Stimulated activated naive CD8-positive, alpha-beta T cell treated with anti-CD3 and anti-CD28 coated beads, Interleukin-15, Interleukin-2, amounts not matched to agents 100 ng/mL and 50 ng/mL, for 24 hours (primary cell): ENCODE measurements around the gene SLC9A9.

Source experiments
- H3K27ac Mint-ChIP-seq: one replicate; pipeline ENCODE4 v1.8.0; 2021; ENCODE audit warnings: mild to moderate bottlenecking, mixed read lengths
- H3K27me3 Mint-ChIP-seq: one replicate; pipeline ENCODE4 v1.8.0; 2021; ENCODE audit warnings: mixed read lengths
- H3K36me3 Mint-ChIP-seq: one replicate; pipeline ENCODE4 v1.8.0; 2021; ENCODE audit warnings: low read depth, mixed read lengths
- H3K4me1 Mint-ChIP-seq: one replicate; pipeline ENCODE4 v1.8.0; 2021; ENCODE audit warnings: low read depth, mixed read lengths
- H3K4me3 Mint-ChIP-seq: one replicate; pipeline ENCODE4 v1.8.0; 2021; ENCODE audit warnings: mild to moderate bottlenecking, mixed read lengths
- H3K9me3 Mint-ChIP-seq: one replicate; pipeline ENCODE4 v1.8.0; 2021; ENCODE audit warnings: mixed read lengths

Gene SLC9A9

DNA sequence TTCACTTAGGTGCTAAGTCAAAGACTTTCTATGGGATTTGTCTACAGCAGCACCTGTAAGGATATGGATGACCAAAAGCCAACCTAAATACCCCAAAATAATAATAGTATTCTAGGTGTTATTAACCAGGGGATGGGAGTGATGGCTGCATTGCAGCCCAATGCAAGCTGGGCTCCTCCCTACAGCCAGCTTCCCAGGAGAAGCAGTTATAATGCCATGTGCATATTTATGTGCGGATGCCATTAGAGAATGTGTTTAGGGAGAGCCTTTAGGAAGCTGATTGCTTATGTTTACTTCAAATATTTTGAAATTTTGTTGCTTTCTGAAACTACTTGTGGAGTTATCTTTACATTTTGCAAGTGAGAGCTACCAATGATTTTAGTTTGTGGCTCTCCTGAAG lies 491.4 kb downstream of the SLC9A9 start:
- Mint-ChIP-seq H3K4me3 (no peak overlapping the region), H3K27ac (no peak overlapping the region), H3K27me3 (no peaks in the 10 kb centered on the region), H3K36me3 (no peaks in the 10 kb centered on the region), H3K4me1 (peaks cover 17% of the 10 kb centered on the region), H3K9me3 (no peaks in the 10 kb centered on the region)

DNA sequence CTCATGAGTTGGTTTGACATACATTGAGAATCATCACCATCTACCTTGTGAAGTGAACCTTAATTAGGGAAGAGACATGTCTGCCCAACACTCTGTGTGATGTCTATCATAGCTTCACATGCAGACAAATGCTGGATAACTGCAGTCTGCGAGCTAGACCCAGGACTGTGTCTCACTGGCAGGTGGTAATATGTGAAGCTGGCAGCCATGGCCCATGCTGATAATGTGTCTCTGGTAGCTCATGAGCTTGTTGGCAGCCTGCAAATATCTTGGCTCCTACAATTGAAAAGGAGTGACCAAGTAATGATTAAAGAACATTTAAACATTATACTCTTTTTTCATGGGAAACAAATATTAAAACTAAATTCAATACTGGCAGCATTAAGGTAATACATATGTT lies 493.9 kb downstream of the SLC9A9 start:
- peaks cover 18% of the 10 kb centered on the region for H3K4me1 Mint-ChIP-seq

DNA sequence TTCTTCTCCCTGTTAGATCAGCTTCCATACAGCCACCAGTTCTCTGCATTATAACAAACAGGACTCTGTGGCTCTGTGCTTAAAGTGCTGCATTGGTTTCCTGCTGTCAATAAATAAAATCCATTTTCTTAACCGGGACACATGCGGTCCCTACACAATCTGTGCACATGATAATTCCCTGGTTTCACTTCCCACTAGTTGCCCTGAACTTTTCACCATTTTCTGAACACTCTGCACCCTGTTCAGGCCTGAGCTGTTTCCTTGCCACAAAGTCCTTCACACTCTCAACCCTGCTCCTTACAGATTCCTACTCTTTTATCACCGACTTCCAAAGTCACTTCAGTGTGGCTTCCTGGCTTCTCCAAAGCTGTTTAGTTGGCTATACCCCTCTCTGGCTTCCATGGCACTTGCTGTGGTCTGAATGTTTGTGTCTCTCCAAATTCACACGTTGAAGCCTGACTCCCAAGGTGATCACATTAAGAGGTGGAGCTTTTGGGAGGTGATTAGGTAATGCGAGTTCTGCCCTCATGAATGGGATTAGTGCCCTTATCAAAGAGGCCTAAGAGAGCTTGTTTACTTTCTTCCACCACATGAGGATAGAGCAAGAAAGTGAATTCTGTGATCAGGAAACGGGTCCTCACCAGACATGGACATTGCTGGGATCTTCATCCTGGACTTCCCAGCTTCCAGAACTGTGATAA lies 495.3 kb downstream of the SLC9A9 start:
- Mint-ChIP-seq H3K36me3 (no peaks in the 10 kb centered on the region), H3K9me3 (no peaks in the 10 kb centered on the region), H3K27me3 (no peaks in the 10 kb centered on the region), H3K4me1 (peaks cover 24% of the 10 kb centered on the region), H3K27ac (no peak overlapping the region), H3K4me3 (no peak overlapping the region)

More for the DNA sequence above, 493.9 kb downstream of the SLC9A9 start:
- Mint-ChIP-seq H3K27ac (no peak overlapping the region), H3K9me3 (no peaks in the 10 kb centered on the region), H3K27me3 (no peaks in the 10 kb centered on the region), H3K4me3 (no peak overlapping the region), H3K36me3 (no peaks in the 10 kb centered on the region)

DNA sequence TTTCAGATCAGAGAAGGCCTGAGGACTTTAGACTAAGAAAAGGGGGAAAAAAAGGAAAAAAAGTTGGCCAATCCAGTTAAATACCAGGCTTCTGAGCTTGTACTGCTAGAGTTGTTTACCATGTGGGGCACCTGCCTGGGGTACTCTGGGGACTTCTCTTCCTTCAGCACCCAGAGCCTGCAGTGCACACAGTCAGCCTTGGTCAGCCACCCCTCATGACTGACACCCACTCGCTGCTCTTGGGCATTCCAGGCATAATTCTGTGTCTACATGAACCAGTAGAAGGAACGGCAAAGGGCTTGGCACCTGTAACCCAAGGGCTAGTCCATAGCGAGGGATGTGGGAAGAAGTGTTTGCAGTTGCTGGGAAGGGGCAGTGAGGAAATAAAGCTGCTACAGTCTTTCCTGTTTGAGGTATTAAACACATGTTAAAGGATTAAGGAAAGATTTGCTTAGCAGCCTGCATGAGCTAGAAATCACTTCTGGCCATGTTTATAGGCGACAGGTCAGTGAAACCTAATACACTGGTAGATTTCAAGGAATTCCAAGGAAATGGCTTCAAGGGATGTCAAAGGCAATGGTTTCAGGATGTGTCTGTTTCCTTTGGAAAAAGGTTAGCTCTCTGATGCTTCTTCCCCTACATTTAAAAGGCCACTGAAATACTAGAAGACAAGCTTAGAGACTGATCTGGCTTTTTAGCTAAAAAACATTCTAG lies 496.2 kb downstream of the SLC9A9 start:
- Mint-ChIP-seq H3K36me3 (no peaks in the 10 kb centered on the region), H3K4me3 (no peak overlapping the region), H3K27me3 (no peaks in the 10 kb centered on the region), H3K4me1 (peaks cover 26% of the 10 kb centered on the region), H3K27ac (no peak overlapping the region), H3K9me3 (no peaks in the 10 kb centered on the region)

GRCh38 chr3:143351354-143351753 lies 496.9 kb downstream of the SLC9A9 start:
- Mint-ChIP-seq H3K4me3 (no peak overlapping the region), H3K27me3 (no peaks in the 10 kb centered on the region), H3K4me1 (peaks cover 27% of the 10 kb centered on the region), H3K27ac (no peak overlapping the region), H3K36me3 (no peaks in the 10 kb centered on the region), H3K9me3 (no peaks in the 10 kb centered on the region)

GRCh38 chr3:143349455-143349854 lies 498.8 kb downstream of the SLC9A9 start:
- Mint-ChIP-seq H3K4me1 (peaks cover 38% of the 10 kb centered on the region), H3K4me3 (no peak overlapping the region), H3K27ac (no peak overlapping the region), H3K36me3 (no peaks in the 10 kb centered on the region), H3K9me3 (peaks cover 7% of the 10 kb centered on the region), H3K27me3 (no peaks in the 10 kb centered on the region)

DNA sequence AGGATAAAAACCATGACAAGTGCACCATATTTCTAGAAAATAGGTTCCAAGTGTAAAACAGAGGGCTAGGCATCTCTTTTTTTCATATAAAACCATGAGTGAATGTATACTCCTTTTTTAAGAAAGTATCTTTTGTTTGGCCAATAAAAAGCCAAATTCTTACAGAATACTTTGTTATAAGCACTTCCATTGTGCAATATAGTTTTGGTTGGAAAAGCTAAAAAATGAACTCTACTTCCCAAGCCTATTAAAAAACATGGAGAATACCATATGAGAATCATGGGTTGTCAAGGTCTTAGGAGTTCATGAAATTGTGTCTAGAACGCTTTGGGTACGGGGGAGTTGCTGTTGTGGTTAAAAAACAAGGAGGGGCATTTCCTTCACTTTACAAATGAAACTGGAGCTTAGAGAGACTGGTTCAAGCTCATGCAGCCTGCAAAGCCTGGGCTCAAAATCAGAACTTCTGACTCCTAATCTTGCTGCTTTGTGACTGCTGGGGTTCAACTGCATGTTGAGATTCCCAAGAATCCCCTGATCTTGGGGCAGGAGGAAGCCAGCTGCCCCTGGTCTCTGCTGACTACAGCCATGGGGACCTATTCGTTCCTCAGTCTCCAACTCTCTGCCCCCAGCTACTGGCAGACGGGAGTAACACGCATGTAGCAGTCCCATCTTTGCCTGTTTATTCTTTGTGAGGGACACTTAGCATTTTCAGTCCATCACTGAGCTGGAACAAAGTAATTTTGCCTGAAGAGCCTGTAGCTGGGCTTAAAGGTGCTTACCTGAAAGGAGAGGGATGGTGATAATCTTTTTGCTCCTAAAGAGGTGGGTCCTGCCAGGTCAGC lies 499.6 kb downstream of the SLC9A9 start:
- no peak overlapping the region for H3K27ac Mint-ChIP-seq
- no peak overlapping the region for H3K4me3 Mint-ChIP-seq
- H3K4me1 Mint-ChIP-seq, result peaks cover 40% of the 10 kb centered on the region
- peaks cover 7% of the 10 kb centered on the region for H3K9me3 Mint-ChIP-seq
- no peaks in the 10 kb centered on the region for H3K27me3 Mint-ChIP-seq
- no peaks in the 10 kb centered on the region for H3K36me3 Mint-ChIP-seq

- peaks cover 34% of the 10 kb centered on the region for H3K4me1 Mint-ChIP-seq
- peaks cover 4% of the 10 kb centered on the region for H3K36me3 Mint-ChIP-seq
- H3K4me3 Mint-ChIP-seq, result no peak overlapping the region
- no peak overlapping the region for H3K27ac Mint-ChIP-seq
- peaks cover 7% of the 10 kb centered on the region for H3K9me3 Mint-ChIP-seq
- no peaks in the 10 kb centered on the region for H3K27me3 Mint-ChIP-seq
Measured at GRCh38 chr3:143344516-143345165, 503.6 kb downstream of the SLC9A9 start.

GRCh38 chr3:143343944-143344343 lies 504.3 kb downstream of the SLC9A9 start:
- H3K4me3 Mint-ChIP-seq, result no peak overlapping the region
- H3K27me3 Mint-ChIP-seq, result no peaks in the 10 kb centered on the region
- no peak overlapping the region for H3K27ac Mint-ChIP-seq
- H3K9me3 Mint-ChIP-seq, result peaks cover 7% of the 10 kb centered on the region
- H3K4me1 Mint-ChIP-seq, result peaks cover 27% of the 10 kb centered on the region
- H3K36me3 Mint-ChIP-seq, result peaks cover 4% of the 10 kb centered on the region

GRCh38 chr3:143343031-143343430 lies 505.2 kb downstream of the SLC9A9 start:
- H3K9me3 Mint-ChIP-seq, result peaks cover 7% of the 10 kb centered on the region
- no peak overlapping the region for H3K27ac Mint-ChIP-seq
- no peaks in the 10 kb centered on the region for H3K27me3 Mint-ChIP-seq
- peaks cover 4% of the 10 kb centered on the region for H3K36me3 Mint-ChIP-seq
- peaks cover 18% of the 10 kb centered on the region for H3K4me1 Mint-ChIP-seq
- H3K4me3 Mint-ChIP-seq, result no peak overlapping the region

DNA sequence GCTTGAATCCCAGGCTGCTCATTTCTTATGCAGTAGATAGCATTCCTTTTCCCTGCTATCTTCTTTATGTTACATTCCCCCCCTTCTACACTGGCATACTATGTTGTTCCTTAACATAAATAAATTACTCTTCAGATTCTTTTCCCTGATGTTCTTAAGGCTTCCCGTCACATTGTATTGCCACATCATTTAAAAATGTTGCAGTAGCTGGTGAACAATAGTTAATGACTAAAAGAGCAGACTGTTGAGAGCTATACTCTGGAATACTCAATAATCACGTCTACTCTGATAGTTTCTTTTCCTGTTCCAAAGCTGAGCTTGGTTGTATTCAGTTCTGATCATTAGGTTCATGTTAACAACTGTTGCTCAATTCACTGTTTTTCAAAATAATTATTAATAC lies 508.8 kb downstream of the SLC9A9 start:
- H3K27me3 Mint-ChIP-seq, result no peaks in the 10 kb centered on the region
- H3K36me3 Mint-ChIP-seq, result peaks cover 4% of the 10 kb centered on the region
- H3K4me3 Mint-ChIP-seq, result no peak overlapping the region
- no peaks in the 10 kb centered on the region for H3K9me3 Mint-ChIP-seq
- peaks cover 2% of the 10 kb centered on the region for H3K4me1 Mint-ChIP-seq
- no peak overlapping the region for H3K27ac Mint-ChIP-seq

- no peaks in the 10 kb centered on the region for H3K36me3 Mint-ChIP-seq
- H3K9me3 Mint-ChIP-seq, result no peaks in the 10 kb centered on the region
- H3K4me1 Mint-ChIP-seq, result no peaks in the 10 kb centered on the region
- no peak overlapping the region for H3K4me3 Mint-ChIP-seq
- H3K27me3 Mint-ChIP-seq, result no peaks in the 10 kb centered on the region
- H3K27ac Mint-ChIP-seq, result no peak overlapping the region
Measured at GRCh38 chr3:143337387-143337786, 510.9 kb downstream of the SLC9A9 start.

GRCh38 chr3:143334231-143334630 lies 514.0 kb downstream of the SLC9A9 start:
- H3K36me3 Mint-ChIP-seq, result no peaks in the 10 kb centered on the region

GRCh38 chr3:143333367-143333766 lies 514.9 kb downstream of the SLC9A9 start:
- peaks cover 4% of the 10 kb centered on the region for H3K9me3 Mint-ChIP-seq
- H3K27me3 Mint-ChIP-seq, result no peaks in the 10 kb centered on the region
- no peak overlapping the region for H3K27ac Mint-ChIP-seq
- H3K36me3 Mint-ChIP-seq, result no peaks in the 10 kb centered on the region
- no peaks in the 10 kb centered on the region for H3K4me1 Mint-ChIP-seq
- H3K4me3 Mint-ChIP-seq, result no peak overlapping the region

More at GRCh38 chr3:143334231-143334630, 514.0 kb downstream of the SLC9A9 start:
- H3K4me1 Mint-ChIP-seq, result no peaks in the 10 kb centered on the region
- H3K9me3 Mint-ChIP-seq, result peaks cover 4% of the 10 kb centered on the region
- no peak overlapping the region for H3K27ac Mint-ChIP-seq
- no peaks in the 10 kb centered on the region for H3K27me3 Mint-ChIP-seq
- H3K4me3 Mint-ChIP-seq, result no peak overlapping the region
